HG02981 (cell line): ENCODE data around the gene PATL1.
A peak's percentile ranks its signal among the peaks of the same experiment; 100 is the strongest.

ENCODE experiments used
- ATAC-seq: cut with Tn5 transposase; IDR thresholded peaks from one replicate; pipeline ENCODE4 v1.9.1; 2021; ENCODE audit warnings: mild to moderate bottlenecking, moderate library complexity; ENCODE audit not compliant: unreplicated experiment

Gene PATL1

GRCh38 chr11:59615120-59615636, 53.7 kb downstream of the PATL1 start:
- peak; percentile 8 for ATAC-seq

GRCh38 chr11:59614277-59615119, 54.3 kb downstream of the PATL1 start:
- ATAC-seq = no peak

GRCh38 chr11:59611570-59612565, 57.0 kb downstream of the PATL1 start:
- ATAC-seq = no peak

GRCh38 chr11:59610289-59610688, 58.5 kb downstream of the PATL1 start:
- ATAC-seq = no peak

- ATAC-seq = no peak
These were observed 61.0 kb downstream of the PATL1 start for GRCh38 chr11:59607703-59608454.

GRCh38 chr11:59602432-59602831, 66.4 kb downstream of the PATL1 start:
- no peak for ATAC-seq

GRCh38 chr11:59601788-59602187, 67.0 kb downstream of the PATL1 start:
- no peak for ATAC-seq

- no peak for ATAC-seq
These were observed 68.2 kb downstream of the PATL1 start for GRCh38 chr11:59600636-59601035.

- ATAC-seq = no peak
These were observed 68.6 kb downstream of the PATL1 start for GRCh38 chr11:59600234-59600633.

GRCh38 chr11:59598961-59599360, 69.9 kb downstream of the PATL1 start:
- ATAC-seq = no peak
